Panc1 (cell line): Measurements from ENCODE around the gene MED12L.

Experiments
- POLR2AphosphoS5 ChIP-seq: IDR thresholded peaks from 2 replicates; pipeline ENCODE4 v1.6.1; 2012; ENCODE audit warnings: mild to moderate bottlenecking, low read depth, low read length, moderate library complexity
- SIN3A ChIP-seq: IDR thresholded peaks from 2 replicates; pipeline ENCODE4 v1.6.1; 2012; ENCODE audit warnings: low read depth, mild to moderate bottlenecking, low read length, moderate library complexity, borderline replicate concordance; ENCODE audit not compliant: insufficient read depth
- TCF7L2 ChIP-seq: IDR thresholded peaks from 2 replicates; pipeline ENCODE4 v1.6.1; 2011; ENCODE audit warnings: mild to moderate bottlenecking, low read depth, low read length, inconsistent platforms
- TF ChIP-seq, protein P1 (sequence below): fragments of 450-650 bp; IDR thresholded peaks from 2 replicates; pipeline ENCODE4 v1.5.1; 2017; ENCODE audit warnings: mild to moderate bottlenecking
- TF ChIP-seq, protein P2 (sequence below), 2 experiments: IDR thresholded peaks; 2 replicates each; pipeline ENCODE4 v1.6.1; 2011 to 2012; ENCODE audit warnings: low read depth in 2 of 2, control low read depth in 1 of 2, low read length in 1 of 2, mild to moderate bottlenecking in 1 of 2, moderate library complexity in 1 of 2; ENCODE audit not compliant: insufficient read depth in 1 of 2

DNA sequence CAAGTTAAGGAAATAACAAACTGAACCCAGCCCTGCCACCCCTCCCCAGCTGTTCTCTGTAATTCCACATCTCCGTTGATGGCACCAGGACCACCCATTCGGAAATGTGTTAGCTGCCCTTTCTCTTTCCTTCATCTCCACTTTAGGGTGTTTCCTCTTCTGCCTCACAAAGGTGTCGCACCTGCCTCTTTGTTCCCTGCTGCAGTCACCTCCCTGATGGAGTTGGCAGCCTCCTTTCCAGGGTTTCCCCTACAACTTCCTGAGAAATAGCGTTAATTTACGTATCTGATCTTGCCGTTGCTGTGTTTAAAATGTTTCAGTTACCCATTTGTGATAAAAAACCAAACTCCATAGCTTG, 60.2 kb downstream of the MED12L start:
- TF ChIP-seq, protein P1, sequence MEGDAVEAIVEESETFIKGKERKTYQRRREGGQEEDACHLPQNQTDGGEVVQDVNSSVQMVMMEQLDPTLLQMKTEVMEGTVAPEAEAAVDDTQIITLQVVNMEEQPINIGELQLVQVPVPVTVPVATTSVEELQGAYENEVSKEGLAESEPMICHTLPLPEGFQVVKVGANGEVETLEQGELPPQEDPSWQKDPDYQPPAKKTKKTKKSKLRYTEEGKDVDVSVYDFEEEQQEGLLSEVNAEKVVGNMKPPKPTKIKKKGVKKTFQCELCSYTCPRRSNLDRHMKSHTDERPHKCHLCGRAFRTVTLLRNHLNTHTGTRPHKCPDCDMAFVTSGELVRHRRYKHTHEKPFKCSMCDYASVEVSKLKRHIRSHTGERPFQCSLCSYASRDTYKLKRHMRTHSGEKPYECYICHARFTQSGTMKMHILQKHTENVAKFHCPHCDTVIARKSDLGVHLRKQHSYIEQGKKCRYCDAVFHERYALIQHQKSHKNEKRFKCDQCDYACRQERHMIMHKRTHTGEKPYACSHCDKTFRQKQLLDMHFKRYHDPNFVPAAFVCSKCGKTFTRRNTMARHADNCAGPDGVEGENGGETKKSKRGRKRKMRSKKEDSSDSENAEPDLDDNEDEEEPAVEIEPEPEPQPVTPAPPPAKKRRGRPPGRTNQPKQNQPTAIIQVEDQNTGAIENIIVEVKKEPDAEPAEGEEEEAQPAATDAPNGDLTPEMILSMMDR: no peak
- TF ChIP-seq POLR2AphosphoS5: no peak
- TF ChIP-seq TCF7L2: no peak
- TF ChIP-seq SIN3A: no peak
- TF ChIP-seq, protein P2, sequence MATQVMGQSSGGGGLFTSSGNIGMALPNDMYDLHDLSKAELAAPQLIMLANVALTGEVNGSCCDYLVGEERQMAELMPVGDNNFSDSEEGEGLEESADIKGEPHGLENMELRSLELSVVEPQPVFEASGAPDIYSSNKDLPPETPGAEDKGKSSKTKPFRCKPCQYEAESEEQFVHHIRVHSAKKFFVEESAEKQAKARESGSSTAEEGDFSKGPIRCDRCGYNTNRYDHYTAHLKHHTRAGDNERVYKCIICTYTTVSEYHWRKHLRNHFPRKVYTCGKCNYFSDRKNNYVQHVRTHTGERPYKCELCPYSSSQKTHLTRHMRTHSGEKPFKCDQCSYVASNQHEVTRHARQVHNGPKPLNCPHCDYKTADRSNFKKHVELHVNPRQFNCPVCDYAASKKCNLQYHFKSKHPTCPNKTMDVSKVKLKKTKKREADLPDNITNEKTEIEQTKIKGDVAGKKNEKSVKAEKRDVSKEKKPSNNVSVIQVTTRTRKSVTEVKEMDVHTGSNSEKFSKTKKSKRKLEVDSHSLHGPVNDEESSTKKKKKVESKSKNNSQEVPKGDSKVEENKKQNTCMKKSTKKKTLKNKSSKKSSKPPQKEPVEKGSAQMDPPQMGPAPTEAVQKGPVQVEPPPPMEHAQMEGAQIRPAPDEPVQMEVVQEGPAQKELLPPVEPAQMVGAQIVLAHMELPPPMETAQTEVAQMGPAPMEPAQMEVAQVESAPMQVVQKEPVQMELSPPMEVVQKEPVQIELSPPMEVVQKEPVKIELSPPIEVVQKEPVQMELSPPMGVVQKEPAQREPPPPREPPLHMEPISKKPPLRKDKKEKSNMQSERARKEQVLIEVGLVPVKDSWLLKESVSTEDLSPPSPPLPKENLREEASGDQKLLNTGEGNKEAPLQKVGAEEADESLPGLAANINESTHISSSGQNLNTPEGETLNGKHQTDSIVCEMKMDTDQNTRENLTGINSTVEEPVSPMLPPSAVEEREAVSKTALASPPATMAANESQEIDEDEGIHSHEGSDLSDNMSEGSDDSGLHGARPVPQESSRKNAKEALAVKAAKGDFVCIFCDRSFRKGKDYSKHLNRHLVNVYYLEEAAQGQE (IDR thresholded peaks at IDR 0.05; ENCODE audit: insufficient read depth in 1 of 2, low read depth in 2 of 2, low read length in 1 of 2): no peak
